GM19240 (cell line): Measurements from ENCODE around the gene DYNLRB2.

Experiments used
- DNase-seq: peaks from one replicate; pipeline ENCODE4 v3.0.0; 2011; ENCODE audit warnings: low spot score; ENCODE audit not compliant: insufficient read length

DYNLRB2 gene

GRCh38 chr16:80552277-80552676, 11.5 kb downstream of the DYNLRB2 start:
- DNase-seq = no peak

GRCh38 chr16:80554033-80554432, 13.2 kb downstream of the DYNLRB2 start:
- DNase-seq = no peak

- DNase-seq = no peak
Measured at GRCh38 chr16:80556481-80556880, 15.7 kb downstream of the DYNLRB2 start.

- no peak for DNase-seq
Measured at GRCh38 chr16:80557037-80557436, 16.2 kb downstream of the DYNLRB2 start.

GRCh38 chr16:80559369-80559768, 18.6 kb downstream of the DYNLRB2 start:
- no peak for DNase-seq

- no peak for DNase-seq
Measured at GRCh38 chr16:80563066-80563465, 22.3 kb downstream of the DYNLRB2 start.

GRCh38 chr16:80564394-80564793, 23.6 kb downstream of the DYNLRB2 start:
- DNase-seq = no peak

GRCh38 chr16:80569440-80570105, 28.8 kb downstream of the DYNLRB2 start:
- no peak for DNase-seq

- no peak for DNase-seq
Measured at GRCh38 chr16:80570106-80570478, 29.3 kb downstream of the DYNLRB2 start.

GRCh38 chr16:80573700-80574120, 32.9 kb downstream of the DYNLRB2 start:
- DNase-seq = no peak

- no peak for DNase-seq
Measured at GRCh38 chr16:80576343-80576912, 35.6 kb downstream of the DYNLRB2 start.

- DNase-seq = no peak
Measured at GRCh38 chr16:80577485-80578280, 36.9 kb downstream of the DYNLRB2 start.

- peak; percentile 56 for DNase-seq
Measured at GRCh38 chr16:80580109-80580832, 39.5 kb downstream of the DYNLRB2 start.

- no peak for DNase-seq
Measured at GRCh38 chr16:80583466-80583865, 42.7 kb downstream of the DYNLRB2 start.

- peak; percentile 22 for DNase-seq
Measured at GRCh38 chr16:80585764-80586163, 45.0 kb downstream of the DYNLRB2 start.

- no peak for DNase-seq
Measured at GRCh38 chr16:80586476-80586875, 45.7 kb downstream of the DYNLRB2 start.

GRCh38 chr16:80587071-80587470, 46.3 kb downstream of the DYNLRB2 start:
- DNase-seq = no peak

- DNase-seq = no peak
Measured at GRCh38 chr16:80591071-80591915, 50.5 kb downstream of the DYNLRB2 start.

GRCh38 chr16:80592273-80592672, 51.5 kb downstream of the DYNLRB2 start:
- no peak for DNase-seq

GRCh38 chr16:80594756-80595155, 54.0 kb downstream of the DYNLRB2 start:
- no peak for DNase-seq
